GM19468 (cell line): ENCODE measurements around the gene NECAB3.
A peak's percentile ranks its signal among the peaks of the same experiment; 100 is the strongest.

Source experiments
- ATAC-seq: cut with Tn5 transposase; IDR thresholded peaks from one replicate; pipeline ENCODE4 v1.9.1; 2021; ENCODE audit warnings: mild to moderate bottlenecking, moderate library complexity, moderate number of reproducible peaks; ENCODE audit not compliant: unreplicated experiment; ENCODE audit errors: extremely low read depth

Gene NECAB3

GRCh38 chr20:33667676-33668465 is 6.4 kb downstream of the NECAB3 start:
- ATAC-seq = no peak

GRCh38 chr20:33667245-33667675 is 7.0 kb downstream of the NECAB3 start:
- no peak for ATAC-seq

GRCh38 chr20:33666293-33667244 is 7.7 kb downstream of the NECAB3 start, which contains the start of gene ACTL10:
Gene ACTL10, plus strand, starts transcription at chr20:33666943. Its CDS starts 555 bp downstream, at chr20:33667498.
- peak; percentile 28 for ATAC-seq

- no peak for ATAC-seq
Measured at GRCh38 chr20:33664762-33665144, 9.5 kb downstream of the NECAB3 start.

GRCh38 chr20:33664085-33664761 is 10.0 kb downstream of the NECAB3 start:
- ATAC-seq = no peak

- ATAC-seq = no peak
Measured at GRCh38 chr20:33663161-33664084, 10.8 kb downstream of the NECAB3 start.

- no peak for ATAC-seq
Measured at GRCh38 chr20:33662172-33662571, 12.1 kb downstream of the NECAB3 start, which contains the start of gene C20orf144. Gene C20orf144, plus strand, starts transcription at chr20:33662327. Its CDS starts 19 bp downstream, at chr20:33662346.

- no peak for ATAC-seq
Measured at GRCh38 chr20:33660685-33661058, 13.6 kb downstream of the NECAB3 start.

- ATAC-seq = no peak
Measured at GRCh38 chr20:33660035-33660684, 14.1 kb downstream of the NECAB3 start.

GRCh38 chr20:33659341-33660034 is 14.7 kb downstream of the NECAB3 start:
- no peak for ATAC-seq

GRCh38 chr20:33658929-33659328 is 15.3 kb downstream of the NECAB3 start:
- ATAC-seq = no peak

GRCh38 chr20:33658510-33658909 is 15.7 kb downstream of the NECAB3 start:
- no peak for ATAC-seq

GRCh38 chr20:33657704-33658095 is 16.5 kb downstream of the NECAB3 start:
- ATAC-seq = no peak

- ATAC-seq = no peak
Measured at GRCh38 chr20:33656783-33657703, 17.2 kb downstream of the NECAB3 start.

GRCh38 chr20:33656010-33656782 is 18.0 kb downstream of the NECAB3 start:
- ATAC-seq = no peak

GRCh38 chr20:33655164-33655563 is 19.1 kb downstream of the NECAB3 start:
- no peak for ATAC-seq
